ENCODE measurements around the gene SEPTIN6. TPM values are rescaled to one million over a fixed set of nuclear protein-coding genes. Genes with fewer than 3 reads are reported as not detected.

The SEPTIN6 gene
- total and polyA plus RNA-seq, 4 donors, result 9.4 to 11.5 (median 10.6) TPM

- TF ChIP-seq FOXA2 (IDR thresholded peaks at IDR 0.05), result no peak
Measured at GRCh38 chrX:119682019-119682989, 10.7 kb downstream of the SEPTIN6 start (continued).

DNA sequence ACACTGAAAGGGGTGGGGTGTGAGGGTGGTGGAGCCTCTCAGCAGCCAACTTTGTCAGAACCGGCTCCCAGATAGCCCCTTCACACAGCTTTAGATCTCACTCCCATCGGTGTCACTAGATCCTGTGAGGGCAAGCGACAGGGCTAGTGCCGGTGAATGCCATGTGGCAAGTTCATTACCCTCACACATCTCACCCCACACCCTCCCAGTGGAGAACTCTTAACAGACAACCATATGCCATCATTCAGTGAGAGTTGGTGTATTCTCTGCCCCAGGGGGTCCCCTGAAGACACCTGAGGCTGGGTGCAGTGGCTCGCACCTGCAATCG, 15.3 kb downstream of the SEPTIN6 start:
- Histone ChIP-seq H3K27me3 (ENCODE audit: control insufficient read depth in 4 of 4, insufficient read depth in 4 of 4, low read length in 3 of 4) (no peaks in the 10 kb centered on the region), H3K4me1 (ENCODE audit: control insufficient read depth in 4 of 4, insufficient read depth in 4 of 4, low read length in 3 of 4) (peaks cover 0 to 7% (median 4%) of the 10 kb centered on the region in 4 donors), H3K36me3 (ENCODE audit: control insufficient read depth in 4 of 4, insufficient read depth in 3 of 4, low read depth in 1 of 4, low read length in 3 of 4) (no peaks in the 10 kb centered on the region), H3K27ac (ENCODE audit: low read depth in 1 of 2, low read length in 2 of 2) (no peak overlapping the region), H3K9me3 (ENCODE audit: control insufficient read depth in 4 of 4, low read length in 3 of 4) (no peaks in the 10 kb centered on the region), H3K4me3 (ENCODE audit: low read depth in 1 of 3, low read length in 3 of 3) (no peak overlapping the region), H3K9ac (ENCODE audit: low read depth in 1 of 2, low read length in 2 of 2) (no peak overlapping the region)
- WGBS, result 87% methylated on average over 6 of the region's 6 CpGs
- no peak for DNase-seq (ENCODE audit: low spot score)
- TF ChIP-seq GABPA (IDR thresholded peaks at IDR 0.05 in 1 of 2, conservative IDR thresholded peaks at IDR 0.05 in 1 of 2), result no peak
- TF ChIP-seq, protein P1, sequence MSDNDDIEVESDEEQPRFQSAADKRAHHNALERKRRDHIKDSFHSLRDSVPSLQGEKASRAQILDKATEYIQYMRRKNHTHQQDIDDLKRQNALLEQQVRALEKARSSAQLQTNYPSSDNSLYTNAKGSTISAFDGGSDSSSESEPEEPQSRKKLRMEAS (IDR thresholded peaks at IDR 0.05), result no peak
- no peak for TF ChIP-seq NR2F2 (IDR thresholded peaks at IDR 0.05)
- TF ChIP-seq RAD21 (IDR thresholded peaks at IDR 0.05), result no peak
- TF ChIP-seq CTCF (IDR thresholded peaks at IDR 0.05; ENCODE audit: low read depth, low read length, missing input control), result no peak
- no peak for TF ChIP-seq REST (IDR thresholded peaks at IDR 0.05)
- TF ChIP-seq ZBTB33 (IDR thresholded peaks at IDR 0.05), result no peak
- no peak for TF ChIP-seq YY1 (IDR thresholded peaks at IDR 0.05)

DNA sequence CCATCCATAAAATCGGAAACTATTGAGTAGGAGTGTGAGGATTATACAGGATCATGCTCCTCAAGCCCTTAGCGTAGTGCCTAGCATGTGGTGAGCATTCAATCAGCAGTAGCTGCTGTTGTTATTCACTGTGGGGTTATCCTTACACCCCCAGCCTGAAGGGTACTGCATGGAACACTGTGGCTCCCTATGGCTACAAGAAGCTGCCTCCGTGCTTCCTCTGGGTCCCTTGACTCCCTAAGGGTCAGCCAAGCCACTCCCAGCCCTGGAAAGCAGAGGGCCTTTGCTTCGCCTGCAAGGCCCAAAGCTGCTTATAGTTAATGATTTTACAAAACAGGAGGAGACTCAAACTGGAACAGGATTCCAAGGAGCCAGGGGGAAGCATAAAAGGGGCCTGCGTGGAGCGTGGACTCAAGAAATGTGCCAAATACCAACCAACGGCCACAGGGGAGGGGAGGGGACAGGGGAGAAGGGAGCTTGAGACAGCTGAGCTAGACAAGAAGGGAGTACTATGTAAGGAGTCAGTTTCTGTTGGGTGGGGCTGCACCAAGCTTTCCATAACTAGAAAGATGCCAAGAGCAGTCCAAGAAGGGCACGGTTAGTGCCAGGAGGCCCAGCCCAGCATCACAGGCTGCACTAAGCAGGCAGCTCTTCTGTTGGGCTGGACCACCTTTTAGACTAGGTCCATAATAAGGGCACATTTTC, 15.9 kb downstream of the SEPTIN6 start:
- H3K27ac ChIP-seq (ENCODE audit: low read depth in 1 of 2, low read length in 2 of 2), result no peak overlapping the region
- H3K36me3 ChIP-seq (ENCODE audit: control insufficient read depth in 4 of 4, insufficient read depth in 3 of 4, low read depth in 1 of 4, low read length in 3 of 4), result no peaks in the 10 kb centered on the region
- no peaks in the 10 kb centered on the region for H3K9me3 ChIP-seq (ENCODE audit: control insufficient read depth in 4 of 4, low read length in 3 of 4)
- no peak overlapping the region for H3K9ac ChIP-seq (ENCODE audit: low read depth in 1 of 2, low read length in 2 of 2)
- no peak for TF ChIP-seq HNF4A (conservative IDR thresholded peaks at IDR 0.05)
- TF ChIP-seq NR2F2 (IDR thresholded peaks at IDR 0.05), result no peak
- no peak for TF ChIP-seq GABPA (IDR thresholded peaks at IDR 0.05 in 1 of 2, conservative IDR thresholded peaks at IDR 0.05 in 1 of 2)
- no peak for TF ChIP-seq CTCF (IDR thresholded peaks at IDR 0.05; ENCODE audit: low read depth, low read length, missing input control)
- no peak for TF ChIP-seq SP1 (IDR thresholded peaks at IDR 0.05)
- no peak overlapping the region for H3K4me3 ChIP-seq (ENCODE audit: low read depth in 1 of 3, low read length in 3 of 3)
- peaks cover 0 to 8% (median 6%) of the 10 kb centered on the region in 4 donors for H3K4me1 ChIP-seq (ENCODE audit: control insufficient read depth in 4 of 4, insufficient read depth in 4 of 4, low read length in 3 of 4)
- H3K27me3 ChIP-seq (ENCODE audit: control insufficient read depth in 4 of 4, insufficient read depth in 4 of 4, low read length in 3 of 4), result no peaks in the 10 kb centered on the region
- DNase-seq (ENCODE audit: low spot score), result no peak
- WGBS, result 82% methylated on average over 8 of the region's 8 CpGs

Measured in liver (tissue), 9 donors.